ENCODE data around the gene MTCL1. TPM values are rescaled to one million over a fixed set of nuclear protein-coding genes. Genes with fewer than 3 reads are reported as not detected.

MTCL1 gene
- total and polyA plus RNA-seq, 2 of the 8 experiments (the other 6 are each of a cell fraction or from before 2014, with no cell fraction given): 16.6 to 60.8 TPM

GRCh38 chr18:8871489-8871888 is 166.1 kb downstream of the MTCL1 start:
- no peak overlapping the region for H3K9ac ChIP-seq (replicated peaks in 1 of 4; ENCODE audit: extremely low read depth in 1 of 4, low read depth in 3 of 4, low read length in 3 of 4)
- no peak for FAIRE-seq
- H4K5ac ChIP-seq (ENCODE audit: insufficient read length, low read depth, low read length): no peak overlapping the region
- no peak overlapping the region for H2AK5ac ChIP-seq (ENCODE audit: low read depth, low read length)
- CTCF ChIA-PET (ENCODE audit: partially characterized antibody): interaction anchor here (0.8 to 1.6 kb wide), 2 partner anchors 33 to 88 kb away, joined by 3 read pairs; no protein-coding TSS in a partner anchor
- no peak overlapping the region for H2BK12ac ChIP-seq (ENCODE audit: low read depth, low read length)
- no peak overlapping the region for H3K4me3 ChIP-seq (ENCODE audit: extremely low read depth in 1 of 4, insufficient read depth in 2 of 4, low read depth in 3 of 4, low read length in 4 of 4)
- no peaks in the 10 kb centered on the region; a peak in 1 of 8 replicates for H3K36me3 ChIP-seq (ENCODE audit: control insufficient read depth in 2 of 4, insufficient read depth in 4 of 4, low read length in 3 of 4)
- H3K56ac ChIP-seq (replicated peaks; ENCODE audit: insufficient read length, low read depth, low read length): no peak overlapping the region
- POLR2A ChIA-PET (ENCODE audit: partially characterized antibody): no interaction called here
- DNase-seq (ENCODE audit: low read depth in 1 of 2, low spot score in 2 of 2): no peak
- no peak overlapping the region for H3K23ac ChIP-seq (ENCODE audit: insufficient read length)
- H2BK20ac ChIP-seq (ENCODE audit: low read length): no peak overlapping the region
- H3K18ac ChIP-seq (ENCODE audit: extremely low read depth, low read length): no peak overlapping the region
- peaks cover 0 to 2% (median 0%) of the 10 kb centered on the region in 4 experiments; a peak in 1 of 7 replicates for H3K27me3 ChIP-seq (replicated peaks in 1 of 4; ENCODE audit: control insufficient read depth in 3 of 4, extremely low read depth in 1 of 4, insufficient read depth in 3 of 4, low read length in 3 of 4)
- H4K91ac ChIP-seq (replicated peaks; ENCODE audit: insufficient read length, low read length): no peak overlapping the region
- no peaks in the 10 kb centered on the region for H3K79me1 ChIP-seq (ENCODE audit: low read depth, low read length)
- no peaks in the 10 kb centered on the region for H3K4me1 ChIP-seq (replicated peaks in 1 of 4; ENCODE audit: control insufficient read depth in 3 of 4, insufficient read depth in 4 of 4, low read length in 3 of 4)
- H3K23me2 ChIP-seq (ENCODE audit: low read depth, low read length): no peaks in the 10 kb centered on the region
- H2BK5ac ChIP-seq (ENCODE audit: low read depth, low read length): no peak overlapping the region
- H3K9me3 ChIP-seq (ENCODE audit: insufficient read depth in 2 of 2, low read depth in 1 of 2, low read length in 1 of 2): no peaks in the 10 kb centered on the region
- no peak overlapping the region for H2BK120ac ChIP-seq (replicated peaks; ENCODE audit: low read depth, low read length)
- H2BK15ac ChIP-seq (ENCODE audit: low read length): no peak overlapping the region
- no peak overlapping the region for H3K4ac ChIP-seq (replicated peaks; ENCODE audit: insufficient read length, low read depth, low read length)
- H3K27ac ChIP-seq (ENCODE audit: low read depth, low read length): no peak overlapping the region
- H4K20me1 ChIP-seq (replicated peaks in 1 of 2; ENCODE audit: control insufficient read depth in 1 of 2, insufficient read depth in 2 of 2, low read length in 2 of 2): no peaks in the 10 kb centered on the region
- no peak overlapping the region for H3K4me2 ChIP-seq (ENCODE audit: insufficient read depth in 1 of 2, low read depth in 2 of 2, low read length in 2 of 2)
- no peak overlapping the region for H2AFZ ChIP-seq (ENCODE audit: low read length)
- H3K14ac ChIP-seq (ENCODE audit: insufficient read length): no peak overlapping the region
- H4K8ac ChIP-seq (ENCODE audit: extremely low read depth, insufficient read depth, low read length): no peak overlapping the region
- 100% methylated on average over 1 of the region's 1 CpG; no CpG with 5 or more reads in 1 of the 2 experiments for WGBS, 2 experiments (ENCODE audit: extremely low coverage in 1 of 2, insufficient coverage in 1 of 2, insufficient read length in 1 of 2, insufficient replicate concordance in 2 of 2, low coverage in 1 of 2, low lambda C conversion rate in 2 of 2, missing lambda C conversion rate in 1 of 2)
- H3K79me2 ChIP-seq (ENCODE audit: control insufficient read depth in 1 of 2, insufficient read depth in 2 of 2, low read length in 2 of 2): no peaks in the 10 kb centered on the region
- TF ChIP-seq BRCA1 (IDR thresholded peaks at IDR 0.05; ENCODE audit: low read depth, low read length) (no peak), SUZ12 (IDR thresholded peaks at IDR 0.05; ENCODE audit: low read length) (no peak), EZH2 (IDR thresholded peaks at IDR 0.05; ENCODE audit: low read depth, low read length, severe bottlenecking) (no peak), CHD2 (IDR thresholded peaks at IDR 0.05; ENCODE audit: low read length) (no peak), POU5F1 (IDR thresholded peaks at IDR 0.05; ENCODE audit: low read depth, low read length) (no peak), SP1 (IDR thresholded peaks at IDR 0.05; ENCODE audit: low read depth, low read length) (no peak), CHD1 (IDR thresholded peaks at IDR 0.05; ENCODE audit: low read depth, low read length) (no peak), PHF8 (conservative IDR thresholded peaks at IDR 0.05; ENCODE audit: low read depth, low read length) (no peak), CBX8 (IDR thresholded peaks at IDR 0.05; ENCODE audit: borderline replicate concordance, low read depth, low read length) (no peak), POLR2A (IDR thresholded peaks at IDR 0.05; ENCODE audit: control extremely low read depth in 1 of 2, low read depth in 2 of 2, low read length in 2 of 2) (no peak), ASH2L (IDR thresholded peaks at IDR 0.05; ENCODE audit: low read length) (no peak), RAD21 (IDR thresholded peaks at IDR 0.05 in 1 of 2, conservative IDR thresholded peaks at IDR 0.05 in 1 of 2; ENCODE audit: low read depth in 2 of 2, low read length in 2 of 2) (no peak), TAF1 (IDR thresholded peaks at IDR 0.05; ENCODE audit: low read depth, low read length) (no peak), SIX5 (IDR thresholded peaks at IDR 0.05; ENCODE audit: low read depth, low read length) (no peak), EGR1 (IDR thresholded peaks at IDR 0.05; ENCODE audit: borderline replicate concordance, low read depth, low read length) (no peak), RFX5 (IDR thresholded peaks at IDR 0.05; ENCODE audit: borderline replicate concordance, low read depth, low read length) (no peak)
